ENCODE measurements around the gene KCNK6.

The KCNK6 gene

GRCh38 chr19:38289955-38290354 is 29.7 kb upstream of the KCNK6 start:
- H4K20me1 ChIP-seq (ENCODE audit: insufficient read depth, low read length), result no peaks in the 10 kb centered on the region
- ATAC-seq (ENCODE audit: insufficient read depth, low read depth) (no peak), DNase-seq (no peak)
- H3K4me1 ChIP-seq (ENCODE audit: insufficient read depth, low read length), result no peaks in the 10 kb centered on the region
- no peaks in the 10 kb centered on the region for H3K27me3 ChIP-seq (ENCODE audit: insufficient read depth, low read length, poor library complexity)
- no peak overlapping the region for H3K9ac ChIP-seq (ENCODE audit: low read depth, low read length)
- TF ChIP-seq CTCF (IDR thresholded peaks at IDR 0.05; ENCODE audit: borderline replicate concordance, extremely low read depth, low read length, poor library complexity, severe bottlenecking) (no peak), EZH2 (IDR thresholded peaks at IDR 0.05; ENCODE audit: borderline replicate concordance, low read depth, low read length, severe bottlenecking) (no peak)
- no peak overlapping the region for H3K4me2 ChIP-seq (ENCODE audit: insufficient read depth, low read length)
- no peak overlapping the region for H3K4me3 ChIP-seq (ENCODE audit: low read depth in 1 of 2, low read length in 2 of 2)
- H3K9me3 ChIP-seq (ENCODE audit: insufficient read depth, low read length, severe bottlenecking), result no peaks in the 10 kb centered on the region
- no peak overlapping the region for H2AFZ ChIP-seq (ENCODE audit: low read depth, low read length)
- H3K79me2 ChIP-seq (ENCODE audit: insufficient read depth, low read length), result no peaks in the 10 kb centered on the region
- no peaks in the 10 kb centered on the region for H3K36me3 ChIP-seq (ENCODE audit: insufficient read depth, low read length)
- no peak overlapping the region for H3K27ac ChIP-seq (ENCODE audit: low read length)

- H3K27me3 ChIP-seq (ENCODE audit: insufficient read depth, low read length, poor library complexity), result no peaks in the 10 kb centered on the region
- H4K20me1 ChIP-seq (ENCODE audit: insufficient read depth, low read length), result no peaks in the 10 kb centered on the region
- H3K79me2 ChIP-seq (ENCODE audit: insufficient read depth, low read length), result no peaks in the 10 kb centered on the region
- no peaks in the 10 kb centered on the region for H3K36me3 ChIP-seq (ENCODE audit: insufficient read depth, low read length)
- H3K4me2 ChIP-seq (ENCODE audit: insufficient read depth, low read length), result no peak overlapping the region
- no peak overlapping the region for H3K4me3 ChIP-seq (ENCODE audit: low read depth in 1 of 2, low read length in 2 of 2)
- no peak overlapping the region for H2AFZ ChIP-seq (ENCODE audit: low read depth, low read length)
- DNase-seq, result no peak
- no peak for ATAC-seq (ENCODE audit: insufficient read depth, low read depth)
- no peak for TF ChIP-seq EZH2 (IDR thresholded peaks at IDR 0.05; ENCODE audit: borderline replicate concordance, low read depth, low read length, severe bottlenecking)
- TF ChIP-seq CTCF (IDR thresholded peaks at IDR 0.05; ENCODE audit: borderline replicate concordance, extremely low read depth, low read length, poor library complexity, severe bottlenecking), result no peak
- no peak overlapping the region for H3K27ac ChIP-seq (ENCODE audit: low read length)
- H3K9me3 ChIP-seq (ENCODE audit: insufficient read depth, low read length, severe bottlenecking), result no peaks in the 10 kb centered on the region
- no peaks in the 10 kb centered on the region for H3K4me1 ChIP-seq (ENCODE audit: insufficient read depth, low read length)
- no peak overlapping the region for H3K9ac ChIP-seq (ENCODE audit: low read depth, low read length)
These were observed 29.0 kb upstream of the KCNK6 start for GRCh38 chr19:38290631-38291147.

GRCh38 chr19:38291855-38292254 is 27.8 kb upstream of the KCNK6 start:
- no peaks in the 10 kb centered on the region for H3K36me3 ChIP-seq (ENCODE audit: insufficient read depth, low read length)
- H3K4me2 ChIP-seq (ENCODE audit: insufficient read depth, low read length), result no peak overlapping the region
- H3K9me3 ChIP-seq (ENCODE audit: insufficient read depth, low read length, severe bottlenecking), result no peaks in the 10 kb centered on the region
- no peak overlapping the region for H3K9ac ChIP-seq (ENCODE audit: low read depth, low read length)
- ATAC-seq (ENCODE audit: insufficient read depth, low read depth), result no peak
- H3K4me1 ChIP-seq (ENCODE audit: insufficient read depth, low read length), result no peaks in the 10 kb centered on the region
- no peaks in the 10 kb centered on the region for H4K20me1 ChIP-seq (ENCODE audit: insufficient read depth, low read length)
- no peak overlapping the region for H3K27ac ChIP-seq (ENCODE audit: low read length)
- H3K79me2 ChIP-seq (ENCODE audit: insufficient read depth, low read length), result no peaks in the 10 kb centered on the region
- no peak for DNase-seq
- H2AFZ ChIP-seq (ENCODE audit: low read depth, low read length), result no peak overlapping the region
- H3K27me3 ChIP-seq (ENCODE audit: insufficient read depth, low read length, poor library complexity), result no peaks in the 10 kb centered on the region
- no peak for TF ChIP-seq EZH2 (IDR thresholded peaks at IDR 0.05; ENCODE audit: borderline replicate concordance, low read depth, low read length, severe bottlenecking)
- no peak for TF ChIP-seq CTCF (IDR thresholded peaks at IDR 0.05; ENCODE audit: borderline replicate concordance, extremely low read depth, low read length, poor library complexity, severe bottlenecking)
- H3K4me3 ChIP-seq (ENCODE audit: low read depth in 1 of 2, low read length in 2 of 2), result no peak overlapping the region

- H3K4me3 ChIP-seq (ENCODE audit: low read depth in 1 of 2, low read length in 2 of 2), result no peak overlapping the region
- TF ChIP-seq CTCF (IDR thresholded peaks at IDR 0.05; ENCODE audit: borderline replicate concordance, extremely low read depth, low read length, poor library complexity, severe bottlenecking), result no peak
- no peak for TF ChIP-seq EZH2 (IDR thresholded peaks at IDR 0.05; ENCODE audit: borderline replicate concordance, low read depth, low read length, severe bottlenecking)
- ATAC-seq (ENCODE audit: insufficient read depth, low read depth), result no peak
- H3K9me3 ChIP-seq (ENCODE audit: insufficient read depth, low read length, severe bottlenecking), result no peaks in the 10 kb centered on the region
- H3K4me2 ChIP-seq (ENCODE audit: insufficient read depth, low read length), result no peak overlapping the region
- no peaks in the 10 kb centered on the region for H3K36me3 ChIP-seq (ENCODE audit: insufficient read depth, low read length)
- no peaks in the 10 kb centered on the region for H3K79me2 ChIP-seq (ENCODE audit: insufficient read depth, low read length)
- no peak overlapping the region for H3K27ac ChIP-seq (ENCODE audit: low read length)
- no peaks in the 10 kb centered on the region for H3K4me1 ChIP-seq (ENCODE audit: insufficient read depth, low read length)
- DNase-seq, result no peak
- H2AFZ ChIP-seq (ENCODE audit: low read depth, low read length), result no peak overlapping the region
- no peak overlapping the region for H3K9ac ChIP-seq (ENCODE audit: low read depth, low read length)
- H4K20me1 ChIP-seq (ENCODE audit: insufficient read depth, low read length), result no peaks in the 10 kb centered on the region
- no peaks in the 10 kb centered on the region for H3K27me3 ChIP-seq (ENCODE audit: insufficient read depth, low read length, poor library complexity)
These were observed 26.4 kb upstream of the KCNK6 start for GRCh38 chr19:38293281-38293680.
